ENCODE data around the gene LRRIQ4.

- TF ChIP-seq POLR2AphosphoS5 (IDR thresholded peaks at IDR 0.05) (no peak), CTCF (IDR thresholded peaks at IDR 0.05) (no peak), POLR2A (IDR thresholded peaks at IDR 0.05) (no peak)
Measured at GRCh38 chr3:169879013-169879557, 66.4 kb downstream of the LRRIQ4 start.
